HEK293T (cell line): Measurements from ENCODE around the gene SUPT3H.

Experiments used
- BHLHE40 ChIP-seq: fragments of 450-650 bp; IDR thresholded peaks from 2 replicates; pipeline ENCODE4 v1.6.1; 2016; ENCODE audit warnings: mild to moderate bottlenecking, moderate library complexity, borderline replicate concordance
- CTBP1 ChIP-seq: fragments of 450-650 bp; IDR thresholded peaks from 2 replicates; pipeline ENCODE4 v1.6.1; 2016; ENCODE audit warnings: borderline replicate concordance
- ELF4 ChIP-seq: fragments of 450-650 bp; IDR thresholded peaks from 2 replicates; pipeline ENCODE4 v1.6.1; 2017; ENCODE audit warnings: antibody characterized with exemption
- FOXA1 ChIP-seq: fragments of 450-650 bp; IDR thresholded peaks from 2 replicates; pipeline ENCODE4 v1.6.1; 2016; ENCODE audit warnings: mild to moderate bottlenecking
- FOXM1 ChIP-seq: fragments of 450-650 bp; IDR thresholded peaks from 2 replicates; pipeline ENCODE4 v1.6.1; 2017; ENCODE audit warnings: mild to moderate bottlenecking, borderline replicate concordance
- HDGF ChIP-seq: fragments of 450-650 bp; IDR thresholded peaks from 2 replicates; pipeline ENCODE4 v1.6.1; 2017; ENCODE audit warnings: antibody characterized with exemption, borderline replicate concordance
- L3MBTL2 ChIP-seq: fragments of 450-650 bp; conservative IDR thresholded peaks from 2 replicates; pipeline ENCODE4 v1.6.1; 2016; ENCODE audit warnings: mild to moderate bottlenecking
- NFRKB ChIP-seq: fragments of 450-650 bp; IDR thresholded peaks from 2 replicates; pipeline ENCODE4 v1.6.1; 2016; ENCODE audit warnings: mild to moderate bottlenecking, moderate library complexity
- SP1 ChIP-seq: fragments of 450-650 bp; IDR thresholded peaks from 2 replicates; pipeline ENCODE4 v1.6.1; 2017
- SUZ12 ChIP-seq: fragments of 450-650 bp; IDR thresholded peaks from 2 replicates; pipeline ENCODE4 v1.6.1; 2016; ENCODE audit warnings: mild to moderate bottlenecking
- TF ChIP-seq, protein P1 (sequence below): fragments of 450-650 bp; IDR thresholded peaks from 2 replicates; pipeline ENCODE4 v1.6.1; 2016

DNA sequence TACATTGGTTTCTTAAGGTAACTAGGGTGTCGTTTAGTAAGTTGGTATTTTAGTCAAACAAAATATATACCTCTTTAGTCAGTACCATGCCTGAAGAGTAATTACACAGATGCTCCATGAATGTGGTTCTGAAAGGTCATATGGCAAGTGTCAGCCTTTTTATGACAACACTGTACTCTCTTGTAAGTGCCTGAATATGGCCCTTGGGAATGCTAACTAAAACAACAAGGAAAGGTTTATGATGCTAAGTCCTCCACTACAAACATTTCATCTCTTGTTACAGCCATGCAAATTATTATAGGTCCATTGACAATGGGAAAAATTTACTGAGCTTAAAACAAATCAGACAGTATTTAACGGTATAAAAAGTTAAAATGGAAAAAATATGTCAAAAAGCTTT lies 39.0 kb upstream of the SUPT3H start:
- TF ChIP-seq HDGF (no peak), NFRKB (no peak), BHLHE40 (no peak), FOXM1 (0 out of 2 replicates have a peak, but pooled peaks have one; percentile 29), CTBP1 (peak; percentile 95), FOXA1 (no peak), ELF4 (no peak), SP1 (no peak), SUZ12 (no peak), L3MBTL2 (no peak)
- TF ChIP-seq, protein P1, sequence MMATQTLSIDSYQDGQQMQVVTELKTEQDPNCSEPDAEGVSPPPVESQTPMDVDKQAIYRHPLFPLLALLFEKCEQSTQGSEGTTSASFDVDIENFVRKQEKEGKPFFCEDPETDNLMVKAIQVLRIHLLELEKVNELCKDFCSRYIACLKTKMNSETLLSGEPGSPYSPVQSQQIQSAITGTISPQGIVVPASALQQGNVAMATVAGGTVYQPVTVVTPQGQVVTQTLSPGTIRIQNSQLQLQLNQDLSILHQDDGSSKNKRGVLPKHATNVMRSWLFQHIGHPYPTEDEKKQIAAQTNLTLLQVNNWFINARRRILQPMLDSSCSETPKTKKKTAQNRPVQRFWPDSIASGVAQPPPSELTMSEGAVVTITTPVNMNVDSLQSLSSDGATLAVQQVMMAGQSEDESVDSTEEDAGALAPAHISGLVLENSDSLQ: peak; percentile 66
